ENCODE data around the gene CA6. TPM values are rescaled to one million over a fixed set of nuclear protein-coding genes. Genes with fewer than 3 reads are reported as not detected.
"Not testable (repeated sequence)": the region's sequence is repeated elsewhere in the genome, so short reads cannot be mapped to it uniquely, and the experiment has no call there.

The CA6 gene
- total RNA-seq, 2 experiments from 2014 or later = 0.22 to 0.62 TPM

GRCh38 chr1:9013819-9014218 is 68.2 kb downstream of the CA6 start:
- no peaks in the 10 kb centered on the region for H3K27me3 Mint-ChIP-seq (ENCODE audit: low read depth)
- intact Hi-C loops (cut with micrococcal nuclease) = loop anchor here (5.0 to 10.0 kb wide), 2 partner anchors 88 to 229 kb away; no protein-coding TSS in a partner anchor
- no peaks in the 10 kb centered on the region for H3K4me1 Mint-ChIP-seq (ENCODE audit: low read depth)
- H3K27ac Mint-ChIP-seq = no peak overlapping the region
- CTCF ChIA-PET = interaction anchor here (1.0 to 1.2 kb wide), 4 partner anchors 9 to 96 kb away, joined by 3 to 9 read pairs (median 4); no protein-coding TSS in a partner anchor
- no peak overlapping the region for H3K4me3 Mint-ChIP-seq
- no peaks in the 10 kb centered on the region for H3K9me3 Mint-ChIP-seq
- no peak for DNase-seq
- H3K36me3 Mint-ChIP-seq (ENCODE audit: low read depth) = no peaks in the 10 kb centered on the region

GRCh38 chr1:9014475-9015375 is 69.1 kb downstream of the CA6 start:
- CTCF ChIA-PET = interaction anchor here (0.6 to 2.0 kb wide), 5 partner anchors 9 to 95 kb away, joined by 4 to 15 read pairs (median 6); partner anchors contain the start of gene SLC2A7

GRCh38 chr1:9016455-9016854 is 70.8 kb downstream of the CA6 start:
- CTCF ChIA-PET = interaction anchor here (2.0 kb wide), 1 partner anchor 11 kb away, joined by 15 read pairs; no protein-coding TSS in a partner anchor
- Mint-ChIP-seq H3K36me3 (ENCODE audit: low read depth) (no peaks in the 10 kb centered on the region), H3K27me3 (ENCODE audit: low read depth) (peaks cover 2% of the 10 kb centered on the region), H3K4me1 (ENCODE audit: low read depth) (no peaks in the 10 kb centered on the region), H3K4me3 (no peak overlapping the region), H3K9me3 (no peaks in the 10 kb centered on the region), H3K27ac (no peak overlapping the region)
- intact Hi-C loops (cut with micrococcal nuclease) = loop anchor here (10.0 kb wide), 1 partner anchor 232 kb away; no protein-coding TSS in a partner anchor
- no peak for DNase-seq

More at GRCh38 chr1:9014475-9015375, 69.1 kb downstream of the CA6 start:
- Mint-ChIP-seq H3K4me1 (ENCODE audit: low read depth) (no peaks in the 10 kb centered on the region), H3K36me3 (ENCODE audit: low read depth) (no peaks in the 10 kb centered on the region), H3K9me3 (no peaks in the 10 kb centered on the region), H3K27me3 (ENCODE audit: low read depth) (no peaks in the 10 kb centered on the region), H3K4me3 (no peak overlapping the region), H3K27ac (no peak overlapping the region)
- intact Hi-C loops (cut with micrococcal nuclease) = loop anchor here (5.0 to 10.0 kb wide), 2 partner anchors 88 to 230 kb away; no protein-coding TSS in a partner anchor
- no peak for DNase-seq

GRCh38 chr1:9018333-9018732 is 72.7 kb downstream of the CA6 start:
- Mint-ChIP-seq H3K4me3 (no peak overlapping the region), H3K27ac (no peak overlapping the region), H3K9me3 (no peaks in the 10 kb centered on the region), H3K27me3 (ENCODE audit: low read depth) (peaks cover 2% of the 10 kb centered on the region), H3K36me3 (ENCODE audit: low read depth) (no peaks in the 10 kb centered on the region), H3K4me1 (ENCODE audit: low read depth) (no peaks in the 10 kb centered on the region)
- DNase-seq = no peak
- CTCF ChIA-PET = no interaction called here
- intact Hi-C loops (cut with micrococcal nuclease) = loop anchor here (10.0 kb wide), 1 partner anchor 234 kb away; no protein-coding TSS in a partner anchor

DNA sequence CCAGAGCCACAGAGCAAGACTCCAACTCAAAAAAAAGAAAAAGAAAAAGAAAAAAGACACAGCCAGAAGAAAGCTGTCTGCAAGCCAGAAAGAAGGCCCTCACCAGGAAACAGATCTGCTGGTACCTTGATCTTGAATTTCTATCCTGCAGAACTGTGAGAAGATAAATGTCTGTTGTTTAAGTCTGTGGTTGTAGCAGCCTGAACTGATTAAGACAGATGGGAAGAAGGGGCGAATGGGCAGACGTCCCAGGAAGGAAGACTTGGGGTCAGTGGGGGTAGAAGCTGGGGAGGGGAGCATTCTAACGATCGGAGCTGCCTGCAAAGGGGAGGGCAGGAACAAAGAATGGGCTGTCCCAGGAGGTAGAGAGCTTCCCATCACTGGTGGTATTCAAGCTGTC is 74.2 kb downstream of the CA6 start:
- CTCF ChIA-PET = no interaction called here
- no peak for DNase-seq
- Mint-ChIP-seq H3K36me3 (ENCODE audit: low read depth) (no peaks in the 10 kb centered on the region), H3K4me1 (ENCODE audit: low read depth) (no peaks in the 10 kb centered on the region), H3K27me3 (ENCODE audit: low read depth) (peaks cover 2% of the 10 kb centered on the region), H3K9me3 (no peaks in the 10 kb centered on the region), H3K4me3 (no peak overlapping the region), H3K27ac (no peak overlapping the region)
- intact Hi-C loops (cut with micrococcal nuclease) = loop anchor here (10.0 kb wide), 1 partner anchor 235 kb away; no protein-coding TSS in a partner anchor

GRCh38 chr1:9020305-9020704 is 74.6 kb downstream of the CA6 start:
- no peak for DNase-seq
- H3K9me3 Mint-ChIP-seq = no peaks in the 10 kb centered on the region
- H3K27me3 Mint-ChIP-seq (ENCODE audit: low read depth) = peaks cover 2% of the 10 kb centered on the region
- H3K4me1 Mint-ChIP-seq (ENCODE audit: low read depth) = no peaks in the 10 kb centered on the region
- no peak overlapping the region for H3K4me3 Mint-ChIP-seq
- CTCF ChIA-PET = no interaction called here
- H3K36me3 Mint-ChIP-seq (ENCODE audit: low read depth) = no peaks in the 10 kb centered on the region
- intact Hi-C loops (cut with micrococcal nuclease) = no loop called here
- no peak overlapping the region for H3K27ac Mint-ChIP-seq

DNA sequence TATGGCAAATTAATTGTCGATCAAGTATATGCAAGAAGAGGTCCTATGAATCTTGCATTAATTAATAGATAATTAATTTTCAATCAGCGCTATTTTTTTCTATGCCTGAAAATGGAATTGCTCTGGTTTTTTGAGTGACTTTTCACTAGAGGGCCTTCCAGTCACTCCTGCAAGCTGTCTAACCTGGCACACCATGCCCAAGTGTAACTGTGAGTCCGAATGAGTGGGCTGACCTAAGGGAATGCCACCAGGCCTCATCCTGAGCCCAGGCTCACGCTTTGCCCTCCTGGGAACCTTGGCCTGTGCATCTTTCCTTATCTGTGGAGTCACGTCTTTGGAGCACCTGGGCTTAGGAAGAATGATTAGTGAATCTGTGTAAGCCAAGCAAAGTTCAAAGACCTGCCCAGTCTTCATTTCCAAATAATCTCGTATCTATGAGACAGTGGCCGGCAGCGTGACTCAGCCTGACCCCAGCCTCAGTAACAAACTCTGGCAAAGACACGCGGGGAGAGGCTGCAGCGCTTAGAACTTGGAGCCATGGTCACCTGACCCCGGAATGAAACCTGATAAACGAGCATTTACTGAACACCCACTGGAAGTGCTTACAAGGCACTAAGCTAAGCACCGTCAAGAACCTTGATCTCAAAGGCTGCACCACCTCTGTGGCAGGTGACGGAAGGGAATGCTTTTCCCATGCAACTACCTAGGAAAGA is 76.5 kb downstream of the CA6 start:
- H3K27me3 Mint-ChIP-seq (ENCODE audit: low read depth); H3K4me3 Mint-ChIP-seq; H3K27ac Mint-ChIP-seq; CTCF ChIA-PET; H3K9me3 Mint-ChIP-seq; DNase-seq; intact Hi-C loops (cut with micrococcal nuclease); H3K4me1 Mint-ChIP-seq (ENCODE audit: low read depth); H3K36me3 Mint-ChIP-seq (ENCODE audit: low read depth): not testable (repeated sequence)

- Mint-ChIP-seq H3K9me3 (no peaks in the 10 kb centered on the region), H3K36me3 (ENCODE audit: low read depth) (no peaks in the 10 kb centered on the region), H3K4me1 (ENCODE audit: low read depth) (no peaks in the 10 kb centered on the region), H3K27ac (no peak overlapping the region), H3K4me3 (no peak overlapping the region), H3K27me3 (ENCODE audit: low read depth) (peaks cover 2% of the 10 kb centered on the region)
- CTCF ChIA-PET = no interaction called here
- no peak for DNase-seq
- intact Hi-C loops (cut with micrococcal nuclease) = no loop called here
Measured at GRCh38 chr1:9022773-9023172, 77.1 kb downstream of the CA6 start.

Other genes with a start within 250 kb of the CA6 start
- 10 to 100 TPM; 46.4 to 47.6 TPM for gene RERE, start 128.2 kb upstream of the CA6 start, total RNA-seq
- gene ENO1, start 67.2 kb upstream of the CA6 start, total RNA-seq = 1,000 to 10,000 TPM; 2,952 to 3,004 TPM
- not detected for gene SLC2A7, start 80.6 kb downstream of the CA6 start, total RNA-seq
- gene SLC2A5, start 123.8 kb downstream of the CA6 start, total RNA-seq = not detected
- 1 to 10 TPM in 1 of 2 experiments, under 1 TPM in 1; 0.94 to 2.3 TPM for gene GPR157, start 183.2 kb downstream of the CA6 start, total RNA-seq

Data from activated naive CD4-positive, alpha-beta T cell treated with anti-CD3 and anti-CD28 coated beads for 36 hours (primary cell).